ENCODE results near the gene CHAF1B.
"Not testable (repeated sequence)": the region's sequence is repeated elsewhere in the genome, so short reads cannot be mapped to it uniquely, and the experiment has no call there.

The CHAF1B gene

DNA sequence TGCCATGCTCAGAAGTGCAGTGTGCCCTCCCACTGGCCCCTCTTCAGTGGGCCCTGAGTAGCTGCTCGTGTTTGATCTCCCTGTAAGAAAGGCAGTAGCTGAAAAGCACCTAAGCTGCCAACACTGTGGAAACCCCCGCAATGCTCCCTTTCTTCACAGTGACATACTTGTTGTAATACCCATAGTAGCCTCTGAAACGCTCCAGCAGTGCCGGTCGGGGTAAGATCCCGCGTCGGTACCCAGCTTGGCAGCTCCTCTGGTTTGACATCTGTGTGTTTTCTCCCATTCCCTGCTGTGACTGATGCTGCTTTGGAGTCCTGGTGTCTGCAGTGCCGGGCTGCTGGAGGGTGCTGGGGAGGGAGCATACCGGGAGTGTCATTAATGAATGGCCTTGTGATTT, 3.6 kb downstream of the CHAF1B start:
- DNase-seq (ENCODE audit: low spot score), result no peak

GRCh38 chr21:36391649-36392048, 6.5 kb downstream of the CHAF1B start:
- DNase-seq (ENCODE audit: low spot score), result not testable (repeated sequence)

DNA sequence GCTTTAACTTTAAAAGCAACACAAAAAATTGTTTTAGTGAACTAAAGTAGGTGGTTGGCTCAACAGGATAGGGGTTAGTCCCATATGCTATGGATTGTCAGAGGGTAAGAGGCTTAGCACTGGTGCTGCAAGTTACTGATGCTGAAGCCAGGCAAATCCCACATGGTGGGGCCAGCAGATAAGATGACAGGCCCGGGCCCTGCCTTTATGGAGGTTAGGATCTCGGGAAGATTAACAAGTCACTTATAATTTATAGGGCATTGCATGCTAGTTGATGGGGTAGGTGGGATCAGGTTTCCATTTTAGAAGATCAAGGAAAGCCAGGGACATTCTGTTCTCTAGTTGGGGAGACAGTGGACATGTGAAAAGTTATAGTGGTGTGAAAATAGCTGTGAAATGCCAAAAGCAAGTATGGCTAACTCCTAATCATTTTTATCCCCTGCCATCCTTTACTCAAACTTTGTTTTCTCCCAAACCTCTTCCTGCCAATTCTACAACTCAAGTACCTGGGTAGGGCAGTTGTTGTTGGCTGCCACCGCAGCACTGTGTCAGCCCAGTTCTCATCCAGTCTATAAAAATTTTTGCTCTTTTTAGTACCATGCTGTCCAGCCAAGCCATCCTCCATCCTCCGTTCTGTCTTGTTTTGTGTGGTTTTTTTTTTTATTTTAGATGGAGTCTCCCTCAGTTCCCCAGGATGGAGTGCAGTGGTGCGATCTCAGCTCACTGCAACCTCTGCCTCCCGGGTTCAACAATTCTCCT, 10.3 kb downstream of the CHAF1B start:
- no peak for DNase-seq (ENCODE audit: low spot score)

DNA sequence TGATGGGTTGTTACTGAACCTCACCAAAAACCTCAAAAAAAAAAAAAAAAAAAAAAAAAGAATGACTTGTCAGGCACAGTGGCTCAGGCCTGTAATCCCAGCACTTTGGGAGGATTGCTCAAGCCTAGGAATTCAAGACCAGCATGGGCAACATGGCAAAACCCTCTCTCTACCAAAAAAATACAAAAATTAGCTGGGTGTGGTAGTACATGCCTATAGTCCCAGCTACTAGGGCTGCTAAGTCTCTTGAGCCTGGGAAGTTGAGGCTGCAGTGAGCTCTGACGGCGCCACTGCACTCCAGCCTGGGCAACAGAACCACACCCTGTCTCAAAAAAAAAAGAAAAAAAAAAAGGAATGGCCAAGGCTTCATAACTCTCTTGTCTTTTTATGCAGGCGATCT, 11.1 kb downstream of the CHAF1B start:
- no peak for DNase-seq (ENCODE audit: low spot score)

GRCh38 chr21:36396971-36397370, 11.8 kb downstream of the CHAF1B start:
- no peak for DNase-seq (ENCODE audit: low spot score)

DNA sequence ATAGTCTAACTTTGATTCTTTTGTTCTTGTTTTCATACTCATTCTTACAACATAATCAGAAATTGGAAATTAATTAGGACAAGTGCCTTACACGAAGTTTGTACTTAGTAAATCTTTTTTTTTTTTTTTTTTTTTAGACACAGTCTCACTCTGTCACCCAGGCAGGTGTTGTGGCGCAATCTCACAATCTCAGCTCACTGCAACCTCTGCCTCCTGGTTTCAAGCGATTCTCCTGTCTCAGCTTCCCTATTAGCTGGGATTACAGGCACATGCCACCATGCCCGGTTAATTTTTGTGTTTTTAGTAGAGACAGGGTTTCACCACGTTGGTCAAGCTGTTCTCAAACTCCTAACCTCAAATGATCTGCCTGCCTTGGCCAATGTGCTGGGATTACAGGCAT, 12.4 kb downstream of the CHAF1B start:
- DNase-seq (ENCODE audit: low spot score), result no peak

- DNase-seq (ENCODE audit: low spot score), result not testable (repeated sequence)
These were observed 14.5 kb downstream of the CHAF1B start for GRCh38 chr21:36399736-36400135.

DNA sequence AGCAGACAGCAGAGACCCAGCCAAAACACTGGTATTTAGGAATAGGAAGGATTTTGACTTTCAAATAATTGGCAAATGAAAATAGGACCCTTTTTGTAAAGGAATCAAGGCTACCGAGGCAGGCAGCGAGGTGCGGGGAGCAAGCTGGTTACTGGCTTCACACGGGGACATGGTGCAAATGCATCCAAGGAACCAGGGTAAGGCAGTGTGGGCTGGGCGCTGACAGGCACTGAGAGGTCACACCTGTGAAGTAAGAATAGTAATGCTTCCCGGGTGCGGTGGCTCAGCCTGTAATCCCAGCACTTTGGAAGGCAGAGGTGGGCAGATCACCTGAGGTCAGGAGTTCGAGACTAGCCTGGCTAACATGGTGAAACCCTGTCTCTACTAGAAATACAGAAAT, 15.5 kb downstream of the CHAF1B start:
- no peak for DNase-seq (ENCODE audit: low spot score)

- no peak for DNase-seq (ENCODE audit: low spot score)
These were observed 17.1 kb downstream of the CHAF1B start for GRCh38 chr21:36402339-36402738.

GRCh38 chr21:36403713-36404112, 18.5 kb downstream of the CHAF1B start:
- no peak for DNase-seq (ENCODE audit: low spot score)

DNA sequence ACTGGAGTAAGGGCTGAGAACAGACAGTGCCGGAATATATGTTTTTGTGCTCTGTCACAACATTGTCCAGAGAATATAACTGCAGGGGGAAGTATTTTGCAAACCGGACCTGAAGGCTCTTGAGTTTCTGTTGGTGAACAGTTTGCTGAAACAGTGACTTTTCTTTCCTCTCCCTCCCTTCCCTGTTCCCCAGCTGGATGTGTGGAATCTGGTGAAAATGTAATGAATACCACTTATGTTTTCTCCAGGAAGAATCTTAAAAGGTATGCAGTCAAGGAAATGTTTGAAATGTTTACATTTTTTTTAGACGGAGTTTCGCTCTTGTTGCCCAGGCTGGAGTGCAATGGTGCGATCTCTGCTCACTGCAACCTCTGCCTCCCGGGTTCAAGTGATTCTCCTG, 23.4 kb downstream of the CHAF1B start:
- DNase-seq (ENCODE audit: low spot score), result no peak

DNA sequence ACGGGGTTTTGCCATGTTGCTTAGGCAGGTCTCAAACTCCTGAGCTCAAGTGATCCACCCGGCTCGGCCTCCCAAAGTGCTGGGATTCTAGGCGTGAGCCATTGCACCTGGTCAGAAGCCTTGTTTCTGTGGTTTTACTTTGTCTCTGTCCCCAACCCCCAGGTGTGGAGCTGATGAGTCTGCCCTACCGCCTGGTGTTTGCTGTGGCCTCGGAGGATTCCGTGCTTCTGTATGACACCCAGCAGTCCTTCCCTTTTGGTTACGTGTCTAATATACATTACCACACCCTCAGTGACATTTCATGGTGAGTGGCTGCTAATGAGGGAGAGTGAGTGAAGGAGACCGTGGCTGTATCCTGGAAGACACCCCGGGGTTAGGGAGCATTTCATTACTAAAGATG, 26.1 kb downstream of the CHAF1B start:
- DNase-seq (ENCODE audit: low spot score), result no peak

GRCh38 chr21:36412916-36413315, 27.7 kb downstream of the CHAF1B start:
- no peak for DNase-seq (ENCODE audit: low spot score)

GRCh38 chr21:36415375-36415774, 30.2 kb downstream of the CHAF1B start:
- DNase-seq (ENCODE audit: low spot score), result no peak

DNA sequence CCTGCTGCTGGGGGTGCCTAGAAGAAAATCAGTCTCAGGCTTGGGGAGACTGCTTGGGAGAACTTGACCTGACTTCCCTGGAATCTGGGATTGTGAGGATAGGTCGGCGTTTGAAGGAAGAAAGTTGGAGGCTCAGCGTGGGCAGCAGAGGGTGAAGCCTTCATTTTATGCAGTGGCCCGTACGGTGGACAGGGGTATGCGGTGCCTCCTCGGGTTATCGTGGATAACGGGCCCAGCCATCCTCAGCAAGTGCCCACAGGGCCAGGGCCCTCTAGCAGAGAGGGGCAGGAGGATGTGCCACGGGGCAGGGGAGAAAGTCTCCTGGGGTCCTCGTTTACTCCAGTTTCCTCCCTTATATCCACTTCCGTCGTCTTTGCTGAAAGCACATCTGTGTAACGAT, 34.0 kb downstream of the CHAF1B start:
- no peak for DNase-seq (ENCODE audit: low spot score)

DNA sequence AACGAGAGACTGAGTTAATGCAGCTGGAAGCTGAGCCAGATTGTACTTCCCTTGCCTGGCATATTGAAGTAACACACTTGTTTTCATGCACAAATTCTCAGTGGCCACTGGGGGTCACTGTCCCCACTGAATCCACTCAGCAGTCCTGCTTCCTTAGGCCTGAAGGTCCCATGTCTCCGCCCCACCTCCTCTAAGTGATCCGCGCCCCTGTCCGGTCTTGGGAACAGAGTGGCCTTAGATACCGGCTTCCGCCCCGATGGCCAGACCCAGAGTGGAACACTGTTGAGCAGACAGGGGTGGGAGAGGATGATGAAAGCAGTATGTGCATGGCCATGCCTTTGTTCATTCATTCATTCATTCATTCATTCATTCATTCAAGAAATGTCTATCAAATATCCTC, 34.8 kb downstream of the CHAF1B start:
- peak; percentile 67 for DNase-seq (ENCODE audit: low spot score)

DNA sequence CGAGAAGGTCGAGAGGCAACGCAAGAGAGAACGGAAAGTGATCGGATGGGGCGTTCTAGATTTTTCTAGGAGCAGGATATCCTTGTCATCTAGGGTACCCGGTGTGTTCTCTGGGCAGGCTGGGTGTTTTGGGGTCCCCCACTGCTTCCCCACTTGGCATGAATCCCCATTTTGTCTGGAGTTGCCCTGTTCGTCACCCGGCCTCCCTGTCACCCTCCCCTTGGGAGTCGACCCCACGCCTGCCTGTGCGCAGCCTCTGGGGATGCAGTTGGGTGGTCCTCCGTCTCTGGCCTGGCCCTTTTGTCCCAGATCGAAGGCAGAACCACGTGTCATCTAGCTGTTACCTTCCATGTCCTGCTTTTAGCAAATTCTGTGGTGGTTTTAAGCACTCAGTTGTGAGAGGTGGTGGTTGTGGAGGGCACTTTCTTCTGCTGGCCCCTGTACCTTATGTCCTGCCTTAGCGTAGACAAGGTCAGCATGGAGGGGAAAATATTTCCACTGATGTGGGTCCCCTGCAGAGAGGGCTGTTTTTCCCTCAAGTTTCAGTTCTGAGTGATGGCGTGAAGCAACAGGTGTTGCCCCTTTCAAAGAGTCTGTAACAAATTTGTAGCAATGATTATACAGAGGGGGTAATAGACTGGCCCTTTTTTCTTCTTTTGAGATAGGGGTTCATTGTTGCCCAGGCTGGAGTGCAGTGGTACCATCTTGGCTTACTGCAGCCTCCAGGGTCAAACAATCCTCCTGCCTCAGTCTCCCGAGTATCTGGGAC, 35.6 kb downstream of the CHAF1B start:
- no peak for DNase-seq (ENCODE audit: low spot score)

- DNase-seq (ENCODE audit: low spot score), result peak; percentile 58
These were observed 37.3 kb downstream of the CHAF1B start for GRCh38 chr21:36422279-36423098.

DNA sequence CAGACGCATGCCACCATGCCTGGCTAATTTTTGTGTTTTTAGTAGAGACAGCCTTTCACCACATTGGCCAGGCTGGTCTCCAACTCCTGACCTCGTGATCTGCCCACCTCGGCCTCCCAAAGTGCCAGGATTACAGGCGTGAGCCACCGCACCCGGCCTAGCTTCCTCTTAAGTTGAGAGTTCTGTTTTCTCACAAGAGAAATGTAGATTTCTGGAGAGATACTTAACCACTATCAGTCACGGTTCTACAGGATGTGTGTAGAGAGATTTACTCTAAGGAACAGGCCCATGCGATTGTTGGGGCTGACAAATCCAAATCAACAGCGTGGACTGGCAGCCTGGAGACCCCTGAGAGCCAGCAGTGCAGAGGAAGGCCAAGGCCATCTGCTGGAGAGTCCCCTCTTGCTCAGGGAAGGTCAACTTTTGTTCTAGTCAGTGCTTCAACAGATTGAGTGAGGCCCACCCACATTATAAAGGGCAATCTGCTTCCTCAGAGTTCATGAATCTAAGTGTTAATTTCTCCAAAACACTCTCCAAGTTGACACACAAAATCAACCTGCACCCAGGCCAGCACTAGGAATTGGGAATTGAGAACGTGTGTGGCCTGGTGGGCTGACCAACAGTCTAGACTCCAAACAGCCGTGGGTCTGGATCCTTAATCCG, 38.7 kb downstream of the CHAF1B start:
- no peak for DNase-seq (ENCODE audit: low spot score)

GRCh38 chr21:36424592-36424991, 39.4 kb downstream of the CHAF1B start:
- no peak for DNase-seq (ENCODE audit: low spot score)

- DNase-seq (ENCODE audit: low spot score), result no peak
These were observed 40.1 kb downstream of the CHAF1B start for GRCh38 chr21:36425286-36425685.

DNA sequence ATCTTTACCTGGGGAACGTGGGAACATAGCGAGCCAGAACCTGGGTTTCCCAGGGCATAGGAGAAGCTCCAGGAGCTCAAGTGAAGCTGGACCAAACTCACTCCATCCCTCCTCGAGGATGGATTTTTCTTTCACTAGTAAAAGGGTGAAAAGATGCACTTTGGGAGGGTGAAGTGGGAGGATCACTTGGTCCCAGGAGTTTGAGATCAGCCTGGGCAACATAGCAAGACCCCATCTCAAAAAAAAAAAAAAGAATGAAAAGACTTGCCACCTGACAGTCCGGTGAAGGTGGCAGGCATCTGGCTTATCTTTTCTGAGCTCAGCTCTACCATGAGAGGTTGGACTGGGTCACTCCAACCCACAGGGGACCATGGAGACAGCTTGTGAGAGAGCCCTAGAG, 42.3 kb downstream of the CHAF1B start:
- no peak for DNase-seq (ENCODE audit: low spot score)

Data from germinal center (tissue), 1 donor.